Common myeloid progenitor, CD34-positive (primary cell): ENCODE data around the gene ARHGEF10L.
"Not testable (repeated sequence)": the region's sequence is repeated elsewhere in the genome, so short reads cannot be mapped to it uniquely, and the experiment has no call there.

ENCODE experiments used
- CTCF ChIA-PET: fragments of 350-600 bp; sonication (Branson Sonifier 250); formaldehyde crosslinking; loops from one replicate; lab custom pipeline; 2021; ENCODE audit warnings: antibody characterized with exemption; lab: Charles Lee
- POLR2A ChIA-PET: fragments of 350-600 bp; sonication (Branson Sonifier 250); formaldehyde crosslinking; loops from one replicate; lab custom pipeline; 2021; ENCODE audit warnings: antibody characterized with exemption; lab: Charles Lee
- DNase-seq, 3 donors: peaks; one replicate each; pipeline versions ENCODE4 v3.0.0 to v3.0.0-alpha.2; 2013
- H3K27ac ChIP-seq, 2 experiments: 1 replicate in 1 of 2; 2 replicates in 1 of 2; pipeline ENCODE4 v1.7.0; 2013; ENCODE audit warnings: inconsistent platforms in 2 of 2, low read length in 2 of 2, mild to moderate bottlenecking in 2 of 2, low read depth in 1 of 2, moderate library complexity in 1 of 2; ENCODE audit not compliant: severe bottlenecking in 2 of 2, insufficient read depth in 1 of 2, poor library complexity in 1 of 2
- H3K27me3 ChIP-seq, 5 experiments: replicated peaks in 2 of 5; 1 replicate in 3 of 5; 2 replicates in 2 of 5; pipeline versions ENCODE4 v1.6.1 to v1.7.0; 2013; ENCODE audit warnings: low read length in 4 of 5, mild to moderate bottlenecking in 2 of 5, moderate library complexity in 2 of 5, inconsistent platforms in 1 of 5; ENCODE audit not compliant: insufficient read depth in 5 of 5, control insufficient read depth in 4 of 5
- H3K36me3 ChIP-seq, 4 experiments: 1 replicate in 2 of 4; 2 replicates in 2 of 4; pipeline versions ENCODE4 v1.6.1 to v1.7.0; 2013; ENCODE audit warnings: low read length in 3 of 4, control low read depth in 1 of 4, mild to moderate bottlenecking in 1 of 4; ENCODE audit not compliant: control insufficient read depth in 4 of 4, insufficient read depth in 4 of 4
- H3K4me1 ChIP-seq, 4 experiments: 1 replicate in 3 of 4; 2 replicates in 1 of 4; pipeline versions ENCODE4 v1.6.1 to v1.7.1; 2013; ENCODE audit warnings: low read length in 3 of 4, mild to moderate bottlenecking in 3 of 4, control low read depth in 1 of 4, inconsistent platforms in 1 of 4, moderate library complexity in 1 of 4; ENCODE audit not compliant: control insufficient read depth in 4 of 4, insufficient read depth in 4 of 4; ENCODE audit errors: control extremely low read depth in 1 of 4
- H3K4me3 ChIP-seq, 7 experiments: 1 replicate in 4 of 7; 2 replicates in 3 of 7; pipeline versions ENCODE4 v1.5.1 to v1.7.0; 2013; ENCODE audit warnings: mild to moderate bottlenecking in 7 of 7, low read length in 6 of 7, moderate library complexity in 6 of 7, inconsistent platforms in 2 of 7, low read depth in 2 of 7, control low read depth in 1 of 7; ENCODE audit not compliant: insufficient read depth in 4 of 7, control insufficient read depth in 1 of 7; ENCODE audit errors: extremely low read depth in 1 of 7
- H3K9me3 ChIP-seq, 5 experiments: 1 replicate in 4 of 5; 2 replicates in 1 of 5; pipeline versions ENCODE4 v1.6.1 to v1.7.1; 2013; ENCODE audit warnings: low read length in 4 of 5, mild to moderate bottlenecking in 2 of 5, inconsistent platforms in 1 of 5, low read depth in 1 of 5, moderate library complexity in 1 of 5; ENCODE audit not compliant: control insufficient read depth in 4 of 5, insufficient read depth in 2 of 5; ENCODE audit errors: control extremely low read depth in 1 of 5
- WGBS: methylation state at CpG from one replicate; pipeline ENCODE4 v1.1.5; 2013; ENCODE audit not compliant: insufficient coverage; 5-methylcytosine and 5-hydroxymethylcytosine counted together

ARHGEF10L gene

GRCh38 chr1:17629046-17629445, 89.5 kb downstream of the ARHGEF10L start:
- H3K36me3 ChIP-seq, H3K9me3 ChIP-seq, H3K27me3 ChIP-seq, H3K4me3 ChIP-seq, H3K27ac ChIP-seq, POLR2A ChIA-PET, H3K4me1 ChIP-seq, DNase-seq: not testable (repeated sequence)
- CTCF ChIA-PET: interaction anchor here (0.9 kb wide), 2 partner anchors 21 to 136 kb away, joined by 4 read pairs; no protein-coding TSS in a partner anchor
- WGBS: 100% methylated on average over 3 of the region's 5 CpGs

GRCh38 chr1:17629460-17629859, 90.0 kb downstream of the ARHGEF10L start:
- Histone ChIP-seq H3K27ac (no peak overlapping the region), H3K27me3 (peaks cover 0 to 3% (median 0%) of the 10 kb centered on the region in 5 experiments), H3K4me3 (no peak overlapping the region), H3K4me1 (no peaks in the 10 kb centered on the region), H3K36me3 (no peaks in the 10 kb centered on the region), H3K9me3 (no peaks in the 10 kb centered on the region)
- WGBS: 75% methylated on average over 10 of the region's 11 CpGs
- DNase-seq: no peak
- ChIA-PET POLR2A (no interaction called here), CTCF (interaction anchor here (0.9 kb wide), 2 partner anchors 22 to 136 kb away, joined by 4 read pairs; no protein-coding TSS in a partner anchor)

GRCh38 chr1:17630048-17630830, 90.7 kb downstream of the ARHGEF10L start:
- H3K4me1 ChIP-seq: no peaks in the 10 kb centered on the region
- POLR2A ChIA-PET: no interaction called here

GRCh38 chr1:17630986-17631385, 91.5 kb downstream of the ARHGEF10L start:
- Histone ChIP-seq H3K27me3 (peaks cover 0 to 3% (median 0%) of the 10 kb centered on the region in 5 experiments), H3K4me1 (no peaks in the 10 kb centered on the region), H3K27ac (no peak overlapping the region), H3K9me3 (no peaks in the 10 kb centered on the region), H3K4me3 (no peak overlapping the region), H3K36me3 (no peaks in the 10 kb centered on the region)
- DNase-seq: no peak
- no CpG with 5 or more reads among the region's 6 CpGs for WGBS
- ChIA-PET POLR2A (no interaction called here), CTCF (no interaction called here)

More at GRCh38 chr1:17630048-17630830, 90.7 kb downstream of the ARHGEF10L start:
- H3K27me3 ChIP-seq: peaks cover 0 to 3% (median 0%) of the 10 kb centered on the region in 5 experiments
- H3K36me3 ChIP-seq: no peaks in the 10 kb centered on the region
- DNase-seq: no peak
- H3K27ac ChIP-seq: no peak overlapping the region
- H3K9me3 ChIP-seq: no peaks in the 10 kb centered on the region
- CTCF ChIA-PET: no interaction called here
- H3K4me3 ChIP-seq: no peak overlapping the region
- 83% methylated on average over 16 of the region's 16 CpGs for WGBS

GRCh38 chr1:17631410-17631809, 91.9 kb downstream of the ARHGEF10L start:
- WGBS: 95% methylated on average over 8 of the region's 8 CpGs
- DNase-seq: no peak
- Histone ChIP-seq H3K4me1 (no peaks in the 10 kb centered on the region), H3K27me3 (peaks cover 0 to 3% (median 0%) of the 10 kb centered on the region in 5 experiments), H3K4me3 (no peak overlapping the region), H3K36me3 (no peaks in the 10 kb centered on the region), H3K9me3 (no peaks in the 10 kb centered on the region), H3K27ac (no peak overlapping the region)
- ChIA-PET CTCF (no interaction called here), POLR2A (no interaction called here)

GRCh38 chr1:17632106-17632505, 92.6 kb downstream of the ARHGEF10L start:
- no peak overlapping the region for H3K27ac ChIP-seq
- H3K27me3 ChIP-seq: peaks cover 0 to 3% (median 0%) of the 10 kb centered on the region in 5 experiments
- CTCF ChIA-PET: interaction anchor here (0.7 kb wide), 1 partner anchor 786 kb away, joined by 3 read pairs; no protein-coding TSS in a partner anchor
- WGBS: 96% methylated on average over 19 of the region's 19 CpGs
- H3K9me3 ChIP-seq: no peaks in the 10 kb centered on the region
- no peaks in the 10 kb centered on the region for H3K36me3 ChIP-seq
- POLR2A ChIA-PET: no interaction called here
- H3K4me3 ChIP-seq: no peak overlapping the region
- no peaks in the 10 kb centered on the region for H3K4me1 ChIP-seq
- DNase-seq: no peak

GRCh38 chr1:17632541-17633184, 93.2 kb downstream of the ARHGEF10L start:
- DNase-seq: no peak
- WGBS: 93% methylated on average over 9 of the region's 12 CpGs
- ChIA-PET CTCF (interaction anchor here (0.7 kb wide), 1 partner anchor 785 kb away, joined by 3 read pairs; no protein-coding TSS in a partner anchor), POLR2A (interaction anchor here (0.6 kb wide), 1 partner anchor 217 kb away, joined by 3 read pairs; no protein-coding TSS in a partner anchor)
- Histone ChIP-seq H3K9me3 (no peaks in the 10 kb centered on the region), H3K4me3 (no peak overlapping the region), H3K27ac (no peak overlapping the region), H3K27me3 (peaks cover 0 to 3% (median 0%) of the 10 kb centered on the region in 5 experiments), H3K36me3 (no peaks in the 10 kb centered on the region), H3K4me1 (no peaks in the 10 kb centered on the region)
